Activated CD4-positive, alpha-beta T cell treated with anti-CD3 and anti-CD28 coated beads for 1 hour (primary cell): ENCODE results near the gene ABCC2.
"Not testable (repeated sequence)": the region's sequence is repeated elsewhere in the genome, so short reads cannot be mapped to it uniquely, and the experiment has no call there.

Source experiments
- DNase-seq: peaks from one replicate; pipeline ENCODE4 v3.0.0-alpha.2; 2020

ABCC2 gene

GRCh38 chr10:99855479-99856071 is 73.1 kb downstream of the ABCC2 start:
- no peak for DNase-seq

GRCh38 chr10:99858849-99859248 is 76.4 kb downstream of the ABCC2 start:
- no peak for DNase-seq

GRCh38 chr10:99859585-99859984 is 77.1 kb downstream of the ABCC2 start:
- no peak for DNase-seq

- no peak for DNase-seq
Observed at GRCh38 chr10:99860466-99860865, 78.0 kb downstream of the ABCC2 start.

GRCh38 chr10:99863535-99864240 is 81.2 kb downstream of the ABCC2 start:
- DNase-seq = not testable (repeated sequence)

GRCh38 chr10:99867250-99867649 is 84.8 kb downstream of the ABCC2 start:
- DNase-seq = not testable (repeated sequence)

- no peak for DNase-seq
Observed at GRCh38 chr10:99869581-99870122, 87.2 kb downstream of the ABCC2 start.

- DNase-seq = no peak
Observed at GRCh38 chr10:99870123-99870730, 87.8 kb downstream of the ABCC2 start.

- no peak for DNase-seq
Observed at GRCh38 chr10:99872367-99873162, 90.1 kb downstream of the ABCC2 start.

- DNase-seq = no peak
Observed at GRCh38 chr10:99873846-99874245, 91.4 kb downstream of the ABCC2 start.

GRCh38 chr10:99874341-99875085 is 92.1 kb downstream of the ABCC2 start:
- no peak for DNase-seq

GRCh38 chr10:99875473-99875872 is 93.0 kb downstream of the ABCC2 start:
- no peak for DNase-seq

GRCh38 chr10:99880080-99880835 is 97.8 kb downstream of the ABCC2 start:
- no peak for DNase-seq

- no peak for DNase-seq
Observed at GRCh38 chr10:99881371-99881770, 98.9 kb downstream of the ABCC2 start.

- DNase-seq = no peak
Observed at GRCh38 chr10:99883523-99883922, 101.1 kb downstream of the ABCC2 start.

GRCh38 chr10:99888622-99889021 is 106.2 kb downstream of the ABCC2 start:
- no peak for DNase-seq

- DNase-seq = no peak
Observed at GRCh38 chr10:99894613-99895012, 112.2 kb downstream of the ABCC2 start.

GRCh38 chr10:99895066-99895465 is 112.6 kb downstream of the ABCC2 start:
- DNase-seq = not testable (repeated sequence)

GRCh38 chr10:99895867-99896266 is 113.4 kb downstream of the ABCC2 start:
- DNase-seq = no peak
